HG02885 (cell line): ENCODE measurements around the gene TYROBP.
A peak's percentile ranks its signal among the peaks of the same experiment; 100 is the strongest.

Source experiments
- ATAC-seq: cut with Tn5 transposase; IDR thresholded peaks from one replicate; pipeline ENCODE4 v1.9.1; 2021; ENCODE audit warnings: mild to moderate bottlenecking; ENCODE audit not compliant: unreplicated experiment, poor library complexity

Gene TYROBP

DNA sequence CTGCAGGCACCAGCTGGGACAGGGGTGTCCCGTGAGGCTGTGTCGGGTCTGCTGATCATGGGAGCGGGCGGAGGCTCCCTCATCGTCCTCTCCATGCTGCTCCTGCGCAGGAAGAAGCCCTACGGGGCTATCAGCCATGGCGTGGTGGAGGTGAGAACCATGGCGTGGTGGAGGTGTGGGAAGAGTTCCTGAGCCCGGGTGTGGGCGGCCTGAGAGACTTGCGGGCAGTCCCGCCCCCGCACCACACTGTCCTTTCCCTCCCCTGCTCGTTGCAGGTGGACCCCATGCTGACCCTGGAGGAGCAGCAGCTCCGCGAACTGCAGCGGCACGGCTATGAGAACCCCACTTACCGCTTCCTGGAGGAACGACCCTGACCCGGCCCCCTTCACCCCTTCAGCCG is 29.0 kb downstream of the TYROBP start:
- no peak for ATAC-seq

DNA sequence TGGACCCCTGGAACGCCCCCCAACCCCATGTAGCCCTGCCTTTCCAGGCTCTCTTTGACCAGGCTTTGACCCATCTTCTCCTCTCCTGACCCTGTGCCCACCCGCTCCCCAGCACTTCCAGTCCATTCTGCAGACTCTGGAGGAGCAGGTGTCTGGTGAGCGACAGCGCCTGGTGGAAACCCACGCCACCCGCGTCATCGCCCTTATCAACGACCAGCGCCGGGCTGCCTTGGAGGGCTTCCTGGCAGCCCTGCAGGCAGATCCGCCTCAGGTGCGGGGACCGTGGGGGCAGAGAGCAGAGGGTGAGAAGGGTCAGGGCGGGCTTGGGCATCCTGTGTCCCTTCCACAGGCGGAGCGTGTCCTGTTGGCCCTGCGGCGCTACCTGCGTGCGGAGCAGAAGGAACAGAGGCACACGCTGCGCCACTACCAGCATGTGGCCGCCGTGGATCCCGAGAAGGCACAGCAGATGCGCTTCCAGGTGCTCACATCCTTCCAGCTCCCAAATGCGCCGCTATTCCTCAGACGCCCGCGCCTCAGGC is 33.6 kb downstream of the TYROBP start:
- ATAC-seq: no peak

DNA sequence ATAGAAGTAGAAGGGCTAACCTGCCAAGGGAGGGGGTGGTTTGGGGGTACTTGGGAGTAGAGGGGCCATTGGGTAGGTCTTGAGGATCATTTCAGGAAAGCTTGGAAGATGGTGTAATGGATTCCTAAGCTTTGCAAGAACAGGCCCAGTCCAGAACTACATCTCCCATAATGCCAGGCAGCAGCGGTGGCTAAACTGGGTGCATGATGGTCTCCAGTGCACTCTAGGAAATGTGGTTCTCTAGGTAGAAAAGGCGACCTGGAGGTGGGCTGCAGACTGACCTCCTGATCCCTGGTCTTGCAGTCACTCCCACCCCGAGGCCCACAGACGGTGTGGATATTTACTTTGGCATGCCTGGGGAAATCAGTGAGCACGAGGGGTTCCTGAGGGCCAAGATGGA is 35.9 kb downstream of the TYROBP start:
- no peak for ATAC-seq

DNA sequence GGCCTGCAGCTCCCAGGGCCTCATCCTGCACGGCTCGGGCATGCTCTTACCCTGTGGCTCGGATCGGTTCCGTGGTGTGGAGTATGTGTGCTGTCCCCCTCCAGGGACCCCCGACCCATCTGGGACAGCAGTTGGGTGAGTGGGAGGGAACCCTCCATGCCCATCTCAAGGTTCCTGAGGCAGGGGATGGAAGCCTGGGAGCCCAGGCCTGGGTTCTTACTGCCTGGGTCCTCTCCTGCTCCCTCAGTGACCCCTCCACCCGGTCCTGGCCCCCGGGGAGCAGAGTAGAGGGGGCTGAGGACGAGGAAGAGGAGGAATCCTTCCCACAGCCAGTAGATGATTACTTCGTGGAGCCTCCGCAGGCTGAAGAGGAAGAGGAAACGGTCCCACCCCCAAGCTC is 36.5 kb downstream of the TYROBP start:
- ATAC-seq: no peak

DNA sequence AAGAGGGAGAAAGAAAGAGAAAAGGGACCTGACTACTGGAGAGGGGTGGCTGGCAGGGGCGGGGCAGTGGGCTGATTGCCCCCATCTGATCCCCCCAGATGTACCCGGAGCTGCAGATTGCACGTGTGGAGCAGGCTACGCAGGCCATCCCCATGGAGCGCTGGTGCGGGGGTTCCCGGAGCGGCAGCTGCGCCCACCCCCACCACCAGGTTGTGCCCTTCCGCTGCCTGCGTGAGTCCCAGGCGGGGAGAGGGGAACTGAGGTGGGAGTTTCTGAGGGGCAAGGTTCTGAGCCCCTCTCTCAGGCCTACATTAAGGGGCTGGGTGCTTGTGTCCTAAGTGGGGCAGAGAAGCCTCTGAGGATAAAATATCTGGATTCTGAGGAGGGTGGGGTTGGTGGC is 37.3 kb downstream of the TYROBP start:
- no peak for ATAC-seq

DNA sequence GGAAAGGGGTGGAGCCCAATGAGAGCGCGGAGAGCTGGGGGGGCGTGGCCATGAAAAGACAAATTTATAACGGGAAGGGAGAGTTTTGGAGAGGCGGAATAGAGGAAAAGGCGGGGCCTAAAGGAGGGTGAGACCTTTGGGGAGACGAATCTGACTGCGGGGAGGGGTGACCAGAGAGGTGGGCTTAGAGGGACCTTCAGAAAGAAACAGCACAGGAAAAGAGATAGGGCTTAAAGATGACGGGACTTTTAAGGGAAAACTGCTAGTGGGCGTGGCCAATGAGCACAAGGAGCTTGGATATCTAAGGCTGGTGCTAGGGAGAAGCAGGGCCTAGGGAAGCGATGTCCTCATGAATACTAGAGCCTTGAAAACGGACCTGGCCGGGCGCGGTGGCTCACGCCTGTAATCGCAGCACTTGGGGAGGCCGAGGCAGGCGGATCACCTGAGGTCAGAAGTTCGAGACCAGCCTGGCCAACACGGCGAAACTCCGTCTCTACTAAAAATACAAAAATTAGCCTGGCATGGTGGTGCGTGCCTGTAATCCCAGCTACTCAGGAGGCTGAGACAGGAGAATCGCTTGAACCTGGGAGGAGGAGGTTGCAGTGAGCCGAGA is 37.9 kb downstream of the TYROBP start:
- peak; percentile 19 for ATAC-seq

DNA sequence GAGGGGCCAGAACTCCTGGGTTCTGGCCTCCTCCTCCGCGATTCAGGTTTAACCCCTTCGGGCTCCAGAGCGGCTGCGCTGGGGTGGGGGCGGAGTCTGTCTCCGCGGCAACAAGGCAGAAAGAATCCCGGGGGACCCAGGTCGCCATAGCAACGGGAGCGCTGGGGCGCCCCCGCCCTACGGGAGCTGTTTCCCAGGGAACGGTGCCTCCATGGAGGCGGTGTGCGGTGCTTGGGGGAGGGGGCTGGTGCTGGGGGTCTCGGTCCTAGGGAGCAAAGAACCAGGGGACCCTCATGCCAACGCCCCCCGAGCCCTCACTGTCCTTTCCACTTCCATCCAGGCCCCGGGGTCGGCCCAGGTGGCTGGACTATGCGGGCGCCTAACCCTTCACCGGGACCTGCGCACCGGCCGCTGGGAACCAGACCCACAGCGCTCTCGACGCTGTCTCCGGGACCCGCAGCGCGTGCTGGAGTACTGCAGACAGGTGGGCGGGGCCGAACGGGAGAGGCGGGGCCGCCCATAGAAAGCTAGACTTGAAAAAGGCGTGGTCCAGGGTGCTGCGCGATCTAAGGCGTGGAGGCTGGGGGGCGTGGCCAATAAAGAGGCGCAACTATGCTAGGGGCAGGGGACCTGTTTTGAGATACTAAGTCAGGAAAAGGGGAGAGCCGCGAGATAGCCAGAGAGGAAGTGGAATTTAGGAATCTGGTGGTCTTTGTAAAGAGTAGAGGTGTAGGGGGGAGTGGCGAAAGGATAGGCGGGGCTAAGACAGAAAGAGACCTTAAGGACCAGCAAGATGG is 38.6 kb downstream of the TYROBP start:
- peak; percentile 40 for ATAC-seq

DNA sequence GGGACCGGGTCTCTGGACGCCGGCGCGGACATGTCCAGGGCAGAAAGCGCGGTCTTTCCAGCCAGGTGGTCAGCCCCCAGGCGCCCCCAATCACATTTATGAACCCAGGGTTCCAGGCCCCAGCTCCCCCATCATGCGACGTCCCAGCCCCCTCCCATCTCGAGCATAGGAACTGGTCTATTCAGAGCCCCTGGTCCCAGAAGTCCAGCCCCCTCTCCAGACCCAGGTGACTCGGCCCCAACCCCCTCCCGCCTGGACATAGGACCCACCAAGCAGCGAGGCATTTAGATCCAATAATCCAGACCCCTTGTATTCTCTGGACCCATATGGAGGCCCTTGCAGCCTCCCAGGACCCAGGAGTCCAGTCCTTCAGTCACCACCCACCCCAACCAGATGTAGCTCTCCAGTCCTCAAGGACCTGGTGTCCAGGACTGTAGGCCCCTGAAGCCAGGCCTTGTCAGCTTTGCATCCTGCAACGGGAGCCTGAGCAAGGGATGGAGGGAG is 39.2 kb downstream of the TYROBP start:
- ATAC-seq: peak; percentile 8

DNA sequence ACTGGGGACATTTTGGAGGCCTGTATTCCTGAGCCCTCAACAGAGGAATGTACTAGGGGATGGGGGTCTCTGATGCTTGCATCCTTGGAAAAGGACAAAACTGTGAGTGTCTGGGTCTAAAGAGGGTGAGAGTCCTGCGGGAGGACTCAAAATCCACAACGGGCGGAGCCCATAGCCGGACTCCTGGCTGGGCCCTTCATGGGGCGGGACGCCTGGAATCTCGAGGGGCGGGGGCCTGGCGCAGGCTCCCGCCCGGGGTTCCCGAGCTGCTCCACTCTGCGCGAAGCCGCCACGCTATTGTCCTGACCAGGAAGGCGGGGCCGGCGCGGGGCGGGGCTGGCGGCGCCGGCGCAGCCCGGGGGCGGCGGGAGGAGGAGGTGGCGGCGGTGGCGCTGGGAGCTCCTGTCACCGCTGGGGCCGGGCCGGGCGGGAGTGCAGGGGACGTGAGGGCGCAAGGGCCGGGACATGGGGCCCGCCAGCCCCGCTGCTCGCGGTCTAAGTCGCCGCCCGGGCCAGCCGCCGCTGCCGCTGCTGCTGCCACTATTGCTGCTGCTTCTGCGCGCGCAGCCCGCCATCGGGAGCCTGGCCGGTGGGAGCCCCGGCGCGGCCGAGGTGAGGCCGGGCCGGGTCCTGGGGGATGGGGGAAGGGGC is 39.8 kb downstream of the TYROBP start, which contains the start of gene APLP1:
APLP1 (plus strand) TSS at position 403 of the 651 bp plus-strand sequence; CDS start at position 466, 63 bp downstream.
- no peak for ATAC-seq

DNA sequence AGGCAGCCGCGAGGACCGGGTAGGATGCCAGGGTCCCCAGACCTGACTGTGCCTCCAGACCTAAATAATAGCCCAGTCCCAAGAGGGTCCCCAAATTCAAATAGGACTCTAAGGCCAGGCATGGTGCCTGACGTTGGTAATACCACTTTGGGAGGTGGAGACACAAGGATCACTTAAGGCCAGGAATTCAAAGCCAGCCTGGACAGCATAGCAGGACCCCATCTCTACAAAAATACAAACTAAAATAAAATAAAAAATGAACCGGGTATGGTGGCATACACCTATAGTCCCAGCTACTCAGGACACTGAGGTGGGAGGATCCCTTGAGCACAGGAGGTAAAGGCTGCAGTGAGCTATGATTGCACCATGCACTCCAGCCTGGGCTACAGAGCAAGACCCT is 45.1 kb downstream of the TYROBP start:
- ATAC-seq: no peak

DNA sequence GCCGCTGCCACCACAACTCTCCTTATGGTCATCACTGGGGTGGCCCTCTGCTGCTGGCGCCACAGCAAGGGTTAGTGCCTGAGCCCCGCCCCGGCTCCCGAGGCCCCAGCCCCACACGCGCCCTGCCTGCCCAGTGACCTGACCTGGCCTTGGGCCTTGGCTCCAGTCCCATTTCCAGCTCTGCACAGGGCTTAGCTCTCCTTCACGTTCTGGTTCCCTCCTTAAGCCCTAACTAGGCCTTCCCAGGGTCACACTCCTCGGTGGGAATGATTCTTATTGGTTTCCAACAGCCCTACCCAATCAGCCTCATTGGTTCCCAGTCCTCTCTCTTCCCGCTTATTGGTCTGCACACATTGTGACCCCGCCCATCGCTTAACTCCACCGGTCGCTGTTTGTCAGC is 45.6 kb downstream of the TYROBP start:
- ATAC-seq: no peak

DNA sequence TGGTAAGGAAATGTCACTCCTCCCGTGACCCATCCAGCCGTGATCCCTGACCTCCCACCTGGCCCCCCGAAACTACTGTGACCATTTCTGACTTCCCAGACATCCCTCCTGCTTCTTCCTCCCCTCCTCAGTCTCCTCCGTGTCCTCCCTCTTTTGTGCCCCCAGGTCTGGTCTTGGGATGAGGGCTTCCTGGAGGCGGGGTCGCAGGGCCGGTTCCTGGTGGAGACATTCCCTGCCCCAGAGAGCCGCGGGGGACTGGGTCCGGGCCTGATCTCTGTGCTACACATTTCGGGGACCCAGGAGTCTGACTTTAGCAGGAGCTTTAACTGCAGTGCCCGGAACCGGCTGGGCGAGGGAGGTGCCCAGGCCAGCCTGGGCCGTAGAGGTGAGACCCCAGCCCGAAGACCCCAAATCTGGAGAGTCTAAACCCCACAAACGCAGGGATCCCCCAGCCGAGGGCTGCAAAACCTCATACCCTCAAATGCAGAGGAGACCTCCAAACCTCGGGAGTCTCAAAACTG is 46.4 kb downstream of the TYROBP start:
- no peak for ATAC-seq

DNA sequence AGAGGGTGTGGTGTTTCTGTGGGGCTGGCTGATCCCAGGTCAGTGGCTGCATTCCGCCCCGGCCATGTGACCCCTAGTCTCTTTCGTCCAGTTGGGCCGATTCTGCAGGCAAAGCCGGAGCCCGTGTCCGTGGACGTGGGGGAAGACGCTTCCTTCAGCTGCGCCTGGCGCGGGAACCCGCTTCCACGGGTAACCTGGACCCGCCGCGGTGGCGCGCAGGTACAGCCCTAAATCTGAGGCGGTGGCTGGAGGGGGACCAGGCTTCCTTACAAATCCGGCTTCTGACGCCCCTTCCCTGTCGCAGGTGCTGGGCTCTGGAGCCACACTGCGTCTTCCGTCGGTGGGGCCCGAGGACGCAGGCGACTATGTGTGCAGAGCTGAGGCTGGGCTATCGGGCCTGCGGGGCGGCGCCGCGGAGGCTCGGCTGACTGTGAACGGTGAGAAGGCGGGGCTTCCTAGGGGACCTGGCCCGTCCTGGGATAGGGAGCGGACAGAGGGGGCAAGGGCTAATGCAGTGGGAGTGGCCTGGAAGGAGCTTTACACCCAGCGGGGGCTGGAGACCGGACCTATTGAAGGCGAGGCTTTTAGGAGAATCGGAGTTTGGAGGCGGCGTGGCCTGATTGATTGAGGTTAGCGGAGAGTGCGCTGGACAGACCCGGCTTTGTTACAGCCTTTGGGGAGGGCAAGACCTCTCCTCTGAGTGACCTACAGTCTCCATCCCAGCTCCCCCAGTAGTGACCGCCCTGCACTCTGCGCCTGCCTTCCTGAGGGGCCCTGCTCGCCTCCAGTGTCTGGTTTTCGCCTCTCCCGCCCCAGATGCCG is 47.1 kb downstream of the TYROBP start:
- ATAC-seq: no peak

DNA sequence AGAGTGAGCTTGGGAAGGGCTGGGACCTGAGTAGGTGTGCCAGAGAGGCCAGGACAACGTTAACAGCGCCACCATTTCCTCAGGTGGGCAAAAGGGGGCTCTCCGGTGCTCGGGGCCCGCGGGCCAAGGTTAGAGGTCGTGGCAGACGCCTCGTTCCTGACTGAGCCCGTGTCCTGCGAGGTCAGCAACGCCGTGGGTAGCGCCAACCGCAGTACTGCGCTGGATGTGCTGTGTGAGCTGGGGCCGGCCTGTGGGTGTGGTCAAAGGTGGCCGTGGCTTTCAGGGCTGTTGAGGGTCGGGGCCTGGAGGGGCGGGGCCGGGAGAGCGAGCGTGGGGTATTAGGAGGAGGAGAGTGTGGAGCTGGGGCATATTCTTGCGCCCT is 47.7 kb downstream of the TYROBP start:
- no peak for ATAC-seq

DNA sequence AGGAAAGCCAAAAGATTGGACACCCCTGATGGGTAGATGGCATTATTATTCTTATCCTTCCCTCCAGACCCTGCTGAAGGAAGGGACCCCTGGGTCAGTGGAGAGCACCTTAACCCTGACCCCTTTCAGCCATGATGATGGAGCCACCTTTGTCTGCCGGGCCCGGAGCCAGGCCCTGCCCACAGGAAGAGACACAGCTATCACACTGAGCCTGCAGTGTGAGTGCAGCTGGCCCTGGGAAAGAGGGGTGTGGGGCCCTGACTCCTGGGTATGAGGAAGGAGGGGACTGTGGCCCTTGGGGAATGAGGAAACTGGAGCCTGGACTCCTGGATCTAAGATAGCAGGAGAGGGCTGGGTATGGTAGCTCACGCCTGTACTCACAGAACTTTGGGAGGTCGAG is 48.7 kb downstream of the TYROBP start:
- no peak for ATAC-seq

DNA sequence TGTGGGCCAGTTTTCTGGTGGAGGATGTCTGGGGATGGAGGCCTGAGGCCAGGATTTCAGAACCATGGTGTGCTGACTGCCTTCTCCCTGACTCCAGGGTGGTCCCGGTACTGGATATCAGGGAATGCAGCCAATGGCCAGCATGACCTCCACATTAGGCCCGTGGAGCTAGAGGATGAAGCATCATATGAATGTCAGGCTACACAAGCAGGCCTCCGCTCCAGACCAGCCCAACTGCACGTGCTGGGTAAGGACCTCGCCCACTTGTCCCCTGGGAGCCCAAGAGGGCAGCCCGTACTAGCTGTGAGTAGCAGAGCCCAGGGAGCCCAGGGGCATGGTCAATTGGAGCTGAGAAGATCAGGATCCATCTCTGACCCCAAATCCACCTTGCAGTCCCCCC is 49.8 kb downstream of the TYROBP start:
- ATAC-seq: no peak

DNA sequence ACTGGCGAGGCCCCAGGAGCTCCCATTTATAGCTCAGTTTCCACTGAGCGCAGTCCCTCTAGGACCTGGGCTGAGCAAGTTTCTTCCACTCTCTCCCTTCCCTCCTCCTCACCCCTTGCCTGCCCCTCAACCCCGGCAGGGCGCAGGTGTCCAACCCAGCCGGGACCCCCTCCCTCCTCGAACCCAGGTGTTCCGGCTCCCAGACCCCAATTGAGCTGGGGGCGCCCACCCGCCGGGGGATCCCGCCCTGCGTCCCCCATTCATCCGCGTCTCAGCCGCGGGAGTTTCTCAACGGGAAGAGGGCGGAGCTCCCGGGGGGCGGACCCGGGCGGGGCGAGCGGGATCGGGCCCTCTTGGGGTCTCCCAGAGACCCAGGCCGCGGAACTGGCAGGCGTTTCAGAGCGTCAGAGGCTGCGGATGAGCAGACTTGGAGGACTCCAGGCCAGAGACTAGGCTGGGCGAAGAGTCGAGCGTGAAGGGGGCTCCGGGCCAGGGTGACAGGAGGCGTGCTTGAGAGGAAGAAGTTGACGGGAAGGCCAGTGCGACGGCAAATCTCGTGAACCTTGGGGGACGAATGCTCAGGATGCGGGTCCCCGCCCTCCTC is 51.4 kb downstream of the TYROBP start, which contains the start of gene KIRREL2:
KIRREL2 (plus strand) TSS at position 366 of the 604 bp plus-strand sequence; CDS start at position 575, 209 bp downstream.
- ATAC-seq: no peak
